Activated CD4-positive, alpha-beta T cell treated with anti-CD3 and anti-CD28 coated beads for 4 hours (primary cell): Measurements from ENCODE around the gene BPGM.

ENCODE experiments used
- DNase-seq, 2 donors: peaks; one replicate each; pipeline ENCODE4 v3.0.0-alpha.2; 2020

The BPGM gene

GRCh38 chr7:134724606-134725005, 78.0 kb downstream of the BPGM start:
- DNase-seq, result no peak

GRCh38 chr7:134726581-134726980, 79.9 kb downstream of the BPGM start:
- DNase-seq, result no peak

- no peak for DNase-seq
Measured at GRCh38 chr7:134727711-134728110, 81.1 kb downstream of the BPGM start.
